Stimulated activated CD8-positive, alpha-beta memory T cell treated with anti-CD3 and anti-CD28 coated beads, Interleukin-4, amount 100 ng/mL, for 1 hour (primary cell): Measurements from ENCODE around the gene CEP85.

Source experiments
- DNase-seq, 2 donors: peaks; one replicate each; pipeline ENCODE4 v3.0.0-alpha.2; 2020; ENCODE audit warnings: low read depth in 2 of 2, low spot score in 1 of 2

The CEP85 gene

DNA sequence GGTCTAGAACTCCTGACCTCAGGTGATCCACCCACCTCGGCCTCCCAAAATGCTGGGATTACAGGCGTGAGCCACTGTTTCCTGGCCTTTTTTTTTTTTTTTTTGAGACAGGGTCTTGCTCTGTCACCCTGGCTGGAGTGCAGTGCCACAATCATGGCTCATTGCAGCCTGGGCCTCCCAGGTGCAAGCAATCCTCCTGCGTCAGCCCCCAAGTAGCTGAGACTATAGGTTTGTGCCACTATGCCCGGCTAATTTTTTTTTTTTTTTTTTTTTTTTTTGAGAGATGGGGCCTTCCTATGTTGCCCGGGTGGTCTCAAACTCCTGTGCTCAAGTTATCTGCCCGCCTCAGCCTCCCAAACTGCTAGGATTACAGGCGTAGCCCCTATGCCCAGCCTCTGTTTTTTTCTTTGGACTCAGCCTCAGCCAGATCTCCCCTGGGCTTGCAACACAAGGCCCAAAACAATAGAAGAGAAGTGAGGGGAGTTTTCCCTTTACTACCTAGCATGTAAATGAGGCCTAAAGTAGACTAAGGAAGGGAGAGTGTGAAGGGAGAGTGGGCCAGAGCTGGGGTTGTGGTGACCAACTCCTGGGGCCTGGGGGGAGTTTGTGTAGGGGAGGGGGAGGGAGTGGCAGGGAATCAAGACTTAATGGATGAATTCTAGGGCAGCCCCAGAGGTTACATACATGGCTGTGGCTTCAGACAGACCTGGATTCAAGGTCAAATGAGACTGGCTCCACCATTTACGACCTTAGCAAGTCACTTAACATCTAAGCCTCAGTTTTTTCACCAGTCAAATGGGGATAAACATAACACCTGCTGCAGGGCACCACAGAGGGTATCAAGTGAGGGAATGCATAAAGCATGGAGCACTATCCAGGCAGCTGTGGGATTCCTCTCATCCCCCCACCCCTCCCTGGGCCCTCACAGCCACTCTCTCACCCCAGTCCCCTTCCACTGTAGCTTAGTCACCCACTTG is 82.2 kb downstream of the CEP85 start:
- DNase-seq, result no peak

DNA sequence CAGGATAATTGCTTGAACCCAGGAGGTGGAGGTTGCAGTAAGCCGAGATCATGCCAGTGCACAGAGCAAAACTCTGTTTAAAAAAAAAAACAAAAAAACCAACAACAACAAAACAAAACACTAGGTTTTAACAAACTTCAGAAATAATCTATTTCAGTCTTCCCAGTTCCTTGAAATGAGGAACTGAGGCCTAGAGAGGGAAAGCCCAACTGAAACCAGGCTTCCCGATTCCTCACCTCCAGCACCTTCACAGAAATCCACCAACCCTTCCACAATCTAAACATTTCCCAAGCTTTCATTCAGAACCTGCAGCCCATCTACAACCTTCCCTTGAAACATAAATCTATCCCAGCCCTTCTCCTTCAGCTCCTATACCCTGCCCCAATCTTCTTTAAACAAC is 83.1 kb downstream of the CEP85 start:
- DNase-seq, result no peak

- DNase-seq, result peak in 1 of 2 donors; percentile 36
These were observed 83.8 kb downstream of the CEP85 start, which contains the start of gene CD52 for GRCh38 chr1:26317612-26318337. CD52 (plus strand) TSS chr1:26317958; CDS start chr1:26318018, 60 bp downstream.

DNA sequence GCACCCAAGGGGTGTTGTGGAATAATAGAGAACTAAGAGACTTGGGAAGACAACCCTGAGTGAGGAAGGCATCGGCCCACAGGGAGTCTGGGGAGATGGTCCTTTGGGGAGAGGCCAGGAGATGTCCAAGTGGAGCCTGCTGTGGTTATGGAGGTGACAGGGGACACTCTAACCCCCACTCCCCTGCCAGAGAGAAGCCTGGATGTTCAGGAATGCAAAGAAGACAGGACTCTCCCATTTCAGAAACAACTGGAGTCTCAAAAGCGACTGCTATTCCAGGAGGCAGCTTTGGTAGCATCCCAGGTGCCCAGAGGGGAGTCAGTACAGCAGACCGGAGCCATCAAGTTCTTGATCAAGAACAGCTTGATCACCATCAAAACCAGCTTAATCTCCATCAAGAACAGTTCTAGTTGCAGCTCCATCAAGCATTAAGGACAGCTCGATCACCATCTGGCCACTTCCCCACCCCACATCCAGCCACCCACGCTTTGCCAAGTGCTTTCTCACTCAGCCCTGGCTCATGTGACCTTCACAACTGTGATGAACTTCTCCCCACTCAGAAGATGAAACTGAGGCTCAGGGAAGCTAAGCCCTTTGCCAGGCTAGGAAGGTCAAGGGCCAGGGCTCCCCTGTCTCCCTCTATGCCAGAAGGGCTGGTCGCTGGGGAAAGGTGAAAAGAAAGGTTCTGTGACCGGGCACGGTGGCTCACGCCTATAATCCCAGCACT is 84.5 kb downstream of the CEP85 start:
- no peak for DNase-seq

GRCh38 chr1:26320896-26321295 is 86.9 kb downstream of the CEP85 start:
- DNase-seq, result no peak

DNA sequence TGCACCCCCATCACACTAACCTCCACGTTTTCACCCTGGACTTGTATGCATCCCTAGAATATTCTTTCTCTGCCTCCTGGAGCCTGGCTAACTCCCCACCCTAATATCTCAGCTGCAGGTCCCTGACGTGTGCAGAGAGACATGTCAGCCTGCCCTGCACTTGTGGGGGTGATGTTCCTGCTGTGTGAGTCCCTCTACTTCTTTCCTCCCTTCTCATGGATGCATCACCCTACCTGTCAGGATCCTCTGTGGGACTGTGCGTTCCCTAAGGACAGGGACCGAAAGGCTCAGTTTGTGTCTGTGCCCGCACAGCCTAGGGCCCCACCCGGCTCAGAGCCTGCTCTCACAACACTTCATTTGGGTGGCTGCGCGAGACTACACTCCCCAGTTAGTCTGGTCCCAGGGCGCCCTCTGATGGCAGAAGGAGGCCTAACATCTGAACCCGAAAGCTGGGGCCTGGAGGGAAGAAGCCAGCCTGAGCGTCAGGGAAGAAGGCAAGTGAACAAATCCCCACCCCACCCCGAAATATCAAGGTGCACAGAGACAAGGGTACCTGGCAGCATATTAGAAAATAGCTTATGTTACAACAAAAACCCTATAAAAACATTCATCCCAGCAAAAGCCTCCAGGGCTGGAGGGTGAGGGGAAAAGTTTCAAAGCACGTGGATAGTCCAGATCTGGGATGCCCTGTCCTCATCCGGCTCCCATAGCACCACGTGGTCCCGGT is 87.5 kb downstream of the CEP85 start:
- DNase-seq, result peak; percentile 92 to 96

DNA sequence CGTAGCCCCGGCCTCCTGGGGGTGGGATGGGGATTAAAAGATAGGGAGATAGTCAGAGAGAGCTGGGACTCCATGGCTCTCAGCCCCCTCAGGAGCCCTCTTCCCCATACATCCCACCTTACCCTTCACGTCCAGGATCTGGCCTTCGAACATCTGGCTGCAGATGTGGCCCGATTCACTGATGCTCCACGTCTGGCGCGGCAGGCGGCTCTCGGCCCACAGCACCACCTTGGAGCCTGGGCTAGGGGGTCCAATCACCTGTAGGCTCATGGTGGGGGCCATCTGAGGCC is 88.0 kb downstream of the CEP85 start:
- DNase-seq, result no peak

DNA sequence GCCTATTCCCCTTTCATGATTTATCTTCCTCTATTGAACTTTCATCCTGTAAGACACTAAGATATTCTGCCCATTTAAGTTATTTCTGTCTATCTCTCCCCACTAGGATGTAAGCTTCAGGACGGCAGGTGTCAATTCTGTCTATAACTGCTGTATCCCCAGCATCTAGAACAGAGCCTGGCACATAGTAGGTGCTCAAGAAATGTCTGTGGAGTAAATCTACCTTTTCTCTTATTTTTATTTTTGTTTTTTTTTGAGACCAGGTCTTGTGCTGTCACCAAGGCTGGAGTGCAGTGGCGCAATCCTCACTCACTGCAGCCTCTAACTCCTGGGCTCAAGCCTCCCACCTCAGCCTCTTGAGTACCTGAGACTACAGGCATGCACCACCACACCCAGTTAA is 89.4 kb downstream of the CEP85 start:
- no peak for DNase-seq

GRCh38 chr1:26324550-26324949 is 90.5 kb downstream of the CEP85 start:
- no peak for DNase-seq

- DNase-seq, result no peak
These were observed 94.0 kb downstream of the CEP85 start for GRCh38 chr1:26327956-26328362.
